Panc1 (cell line): ENCODE data around the gene SOWAHC. TPM values are rescaled to one million over a fixed set of nuclear protein-coding genes. Genes with fewer than 3 reads are reported as not detected.

Source experiments
- ATAC-seq: fragments of 200-7000 bp; cut with Tn5 transposase; 2 replicates; pipeline ENCODE4 v1.9.1; 2020; ENCODE audit warnings: mild to moderate bottlenecking, moderate library complexity
- BruUV-seq: library from RNA; stranded (reverse); fragments of 400-500 nt; replicated peaks from 2 replicates; lab custom pipeline; 2021; lab: Mats Ljungman, UMichigan
- CTCF ChIA-PET: fragments of 300-600 bp; sonication (Branson Sonifier 250); formaldehyde crosslinking; loops from one replicate; lab custom pipeline; 2022; ENCODE audit warnings: antibody characterized with exemption; lab: Charles Lee
- POLR2A ChIA-PET: fragments of 300-600 bp; sonication (Branson Sonifier 250); formaldehyde crosslinking; loops from one replicate; lab custom pipeline; 2022; ENCODE audit warnings: antibody characterized with exemption; lab: Charles Lee
- DNase-seq: peaks from one replicate; pipeline ENCODE4 v3.0.0-alpha.2; 2010; ENCODE audit warnings: low read depth, low spot score
- H3K27ac ChIP-seq: 2 replicates; pipeline ENCODE4 v1.5.1; 2011; ENCODE audit warnings: mild to moderate bottlenecking, low read length, inconsistent platforms
- H3K27me3 ChIP-seq: fragments of 200-500 bp; sonication (Bioruptor generic); 2 replicates; pipeline ENCODE4 v1.6.0; 2014; ENCODE audit warnings: low read length, inconsistent platforms; ENCODE audit not compliant: control insufficient read depth, insufficient read depth
- H3K36me3 ChIP-seq: fragments of 200-500 bp; sonication (Bioruptor generic); 2 replicates; pipeline ENCODE4 v1.5.1; 2014; ENCODE audit warnings: inconsistent platforms, mild to moderate bottlenecking, low read length, moderate library complexity; ENCODE audit not compliant: control insufficient read depth, insufficient read depth
- H3K4me1 ChIP-seq: 2 replicates; pipeline ENCODE4 v1.5.1; 2011; ENCODE audit warnings: inconsistent platforms, mild to moderate bottlenecking, low read length, moderate library complexity; ENCODE audit not compliant: control insufficient read depth, insufficient read depth
- H3K4me3 ChIP-seq, 2 experiments: 2 replicates each; pipeline ENCODE4 v1.5.1; 2011 to 2012; ENCODE audit warnings: low read depth in 2 of 2, low read length in 2 of 2, mild to moderate bottlenecking in 2 of 2, inconsistent platforms in 1 of 2, moderate library complexity in 1 of 2
- H3K9me3 ChIP-seq: fragments of 200-500 bp; sonication (Bioruptor generic); 2 replicates; pipeline ENCODE4 v1.5.1; 2014; ENCODE audit warnings: low read depth, mild to moderate bottlenecking, inconsistent platforms, low read length, moderate library complexity; ENCODE audit not compliant: control insufficient read depth, insufficient read depth
- POLR2AphosphoS5 ChIP-seq: IDR thresholded peaks from 2 replicates; pipeline ENCODE4 v1.6.1; 2012; ENCODE audit warnings: mild to moderate bottlenecking, low read depth, low read length, moderate library complexity
- SIN3A ChIP-seq: IDR thresholded peaks from 2 replicates; pipeline ENCODE4 v1.6.1; 2012; ENCODE audit warnings: low read depth, mild to moderate bottlenecking, low read length, moderate library complexity, borderline replicate concordance; ENCODE audit not compliant: insufficient read depth
- TCF7L2 ChIP-seq: IDR thresholded peaks from 2 replicates; pipeline ENCODE4 v1.6.1; 2011; ENCODE audit warnings: mild to moderate bottlenecking, low read depth, low read length, inconsistent platforms
- in situ Hi-C: cut with HindIII; loops from 2 replicates; pipeline ENCODE4 v1.10.0; 2016; ENCODE audit warnings: low sequenced_read_pairs, low pct_unique_long_range_greater_than_20kb
- intact Hi-C: fragments of 100-400 bp; cut with micrococcal nuclease; formaldehyde crosslinking; loops from one replicate; pipeline ENCODE4 v1.10.0; 2022; ENCODE audit not compliant: unreplicated experiment
- total RNA-seq: library from RNA; stranded (reverse); gene quantifications from one replicate; pipeline ENCODE4 v1.2.1, GENCODE V29; 2021; ENCODE audit not compliant: unreplicated experiment
- TF ChIP-seq, protein P1 (sequence below): fragments of 450-650 bp; IDR thresholded peaks from 2 replicates; pipeline ENCODE4 v1.5.1; 2017; ENCODE audit warnings: mild to moderate bottlenecking
- TF ChIP-seq, protein P2 (sequence below), 2 experiments: IDR thresholded peaks; 2 replicates each; pipeline ENCODE4 v1.6.1; 2011 to 2012; ENCODE audit warnings: low read depth in 2 of 2, control low read depth in 1 of 2, low read length in 1 of 2, mild to moderate bottlenecking in 1 of 2, moderate library complexity in 1 of 2; ENCODE audit not compliant: insufficient read depth in 1 of 2

The SOWAHC gene
- total RNA-seq, 1 experiment from 2014 or later: 23.4 TPM

DNA sequence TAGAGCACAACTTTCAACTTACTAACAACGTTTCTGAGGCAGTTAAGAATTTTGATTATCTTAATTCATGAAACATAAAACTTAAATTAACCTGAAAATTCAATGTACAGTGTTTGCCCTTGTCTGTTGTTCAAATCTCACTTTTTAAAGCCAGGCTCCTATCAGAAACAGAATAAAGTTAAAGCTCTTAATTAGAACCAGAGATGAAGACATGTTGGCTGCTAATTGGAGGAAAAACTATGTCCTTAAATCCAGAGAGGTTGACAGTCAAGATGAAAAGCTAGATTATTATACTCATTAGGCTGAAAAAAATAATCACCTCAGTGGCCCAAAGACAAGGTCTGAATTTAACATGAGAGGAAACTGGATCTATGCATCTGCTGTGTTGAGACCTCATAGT, 52.3 kb downstream of the SOWAHC start:
- Histone ChIP-seq H3K27ac (no peak overlapping the region), H3K4me1 (no peaks in the 10 kb centered on the region), H3K9me3 (no peaks in the 10 kb centered on the region), H3K36me3 (no peaks in the 10 kb centered on the region), H3K4me3 (no peak overlapping the region), H3K27me3 (no peaks in the 10 kb centered on the region; the same call in 1 of the 2 replicates)
- ATAC-seq (no peak), DNase-seq (no peak)
- TF ChIP-seq POLR2AphosphoS5 (no peak), TCF7L2 (no peak), SIN3A (no peak)
- TF ChIP-seq, protein P1, sequence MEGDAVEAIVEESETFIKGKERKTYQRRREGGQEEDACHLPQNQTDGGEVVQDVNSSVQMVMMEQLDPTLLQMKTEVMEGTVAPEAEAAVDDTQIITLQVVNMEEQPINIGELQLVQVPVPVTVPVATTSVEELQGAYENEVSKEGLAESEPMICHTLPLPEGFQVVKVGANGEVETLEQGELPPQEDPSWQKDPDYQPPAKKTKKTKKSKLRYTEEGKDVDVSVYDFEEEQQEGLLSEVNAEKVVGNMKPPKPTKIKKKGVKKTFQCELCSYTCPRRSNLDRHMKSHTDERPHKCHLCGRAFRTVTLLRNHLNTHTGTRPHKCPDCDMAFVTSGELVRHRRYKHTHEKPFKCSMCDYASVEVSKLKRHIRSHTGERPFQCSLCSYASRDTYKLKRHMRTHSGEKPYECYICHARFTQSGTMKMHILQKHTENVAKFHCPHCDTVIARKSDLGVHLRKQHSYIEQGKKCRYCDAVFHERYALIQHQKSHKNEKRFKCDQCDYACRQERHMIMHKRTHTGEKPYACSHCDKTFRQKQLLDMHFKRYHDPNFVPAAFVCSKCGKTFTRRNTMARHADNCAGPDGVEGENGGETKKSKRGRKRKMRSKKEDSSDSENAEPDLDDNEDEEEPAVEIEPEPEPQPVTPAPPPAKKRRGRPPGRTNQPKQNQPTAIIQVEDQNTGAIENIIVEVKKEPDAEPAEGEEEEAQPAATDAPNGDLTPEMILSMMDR: no peak
- TF ChIP-seq, protein P2, sequence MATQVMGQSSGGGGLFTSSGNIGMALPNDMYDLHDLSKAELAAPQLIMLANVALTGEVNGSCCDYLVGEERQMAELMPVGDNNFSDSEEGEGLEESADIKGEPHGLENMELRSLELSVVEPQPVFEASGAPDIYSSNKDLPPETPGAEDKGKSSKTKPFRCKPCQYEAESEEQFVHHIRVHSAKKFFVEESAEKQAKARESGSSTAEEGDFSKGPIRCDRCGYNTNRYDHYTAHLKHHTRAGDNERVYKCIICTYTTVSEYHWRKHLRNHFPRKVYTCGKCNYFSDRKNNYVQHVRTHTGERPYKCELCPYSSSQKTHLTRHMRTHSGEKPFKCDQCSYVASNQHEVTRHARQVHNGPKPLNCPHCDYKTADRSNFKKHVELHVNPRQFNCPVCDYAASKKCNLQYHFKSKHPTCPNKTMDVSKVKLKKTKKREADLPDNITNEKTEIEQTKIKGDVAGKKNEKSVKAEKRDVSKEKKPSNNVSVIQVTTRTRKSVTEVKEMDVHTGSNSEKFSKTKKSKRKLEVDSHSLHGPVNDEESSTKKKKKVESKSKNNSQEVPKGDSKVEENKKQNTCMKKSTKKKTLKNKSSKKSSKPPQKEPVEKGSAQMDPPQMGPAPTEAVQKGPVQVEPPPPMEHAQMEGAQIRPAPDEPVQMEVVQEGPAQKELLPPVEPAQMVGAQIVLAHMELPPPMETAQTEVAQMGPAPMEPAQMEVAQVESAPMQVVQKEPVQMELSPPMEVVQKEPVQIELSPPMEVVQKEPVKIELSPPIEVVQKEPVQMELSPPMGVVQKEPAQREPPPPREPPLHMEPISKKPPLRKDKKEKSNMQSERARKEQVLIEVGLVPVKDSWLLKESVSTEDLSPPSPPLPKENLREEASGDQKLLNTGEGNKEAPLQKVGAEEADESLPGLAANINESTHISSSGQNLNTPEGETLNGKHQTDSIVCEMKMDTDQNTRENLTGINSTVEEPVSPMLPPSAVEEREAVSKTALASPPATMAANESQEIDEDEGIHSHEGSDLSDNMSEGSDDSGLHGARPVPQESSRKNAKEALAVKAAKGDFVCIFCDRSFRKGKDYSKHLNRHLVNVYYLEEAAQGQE (IDR thresholded peaks at IDR 0.05; ENCODE audit: insufficient read depth in 1 of 2, low read depth in 2 of 2, low read length in 1 of 2): no peak
- BruUV-seq: no TSS peak
- ChIA-PET CTCF (no interaction called here), POLR2A (no interaction called here)
- in situ Hi-C loops (no loop called here), intact Hi-C loops (no loop called here)

Other genes starting within 250 kb of the SOWAHC start
- gene SEPTIN10, start 398 bp upstream of the SOWAHC start, total RNA-seq: 100.0 TPM
- gene RGPD5, start 179.9 kb downstream of the SOWAHC start, total RNA-seq: 97.9 TPM